A673 (cell line): Measurements from ENCODE around the gene MOB3C. TPM values are rescaled to one million over a fixed set of nuclear protein-coding genes. Genes with fewer than 3 reads are reported as not detected.

Experiments
- BruUV-seq: library from RNA; stranded (reverse); fragments of 400-500 nt; replicated peaks from 2 replicates; lab custom pipeline; 2021; lab: Mats Ljungman, UMichigan
- CTCF ChIA-PET: fragments of 300-600 bp; sonication (Branson Sonifier 250); formaldehyde crosslinking; loops from one replicate; lab custom pipeline; 2022; ENCODE audit warnings: antibody characterized with exemption; lab: Charles Lee
- POLR2A ChIA-PET: fragments of 300-600 bp; sonication (Branson Sonifier 250); formaldehyde crosslinking; loops from one replicate; lab custom pipeline; 2022; ENCODE audit warnings: antibody characterized with exemption; ENCODE audit not compliant: low non-redundant PET; lab: Charles Lee
- DNase-seq: peaks from one replicate; pipeline ENCODE4 v3.0.0-alpha.2; 2015; ENCODE audit warnings: low spot score
- H3K27ac ChIP-seq: fragments of 200-600 bp; sonication (generic); 2 replicates; pipeline ENCODE4 v1.5.1; 2016; ENCODE audit warnings: mixed run types, low read depth, mild to moderate bottlenecking, mixed read lengths, antibody characterized with exemption, low read length; ENCODE audit not compliant: poor library complexity, severe bottlenecking
- H3K27me3 ChIP-seq: fragments of 200-600 bp; sonication (generic); replicated peaks from 2 replicates; pipeline ENCODE4 v1.6.1; 2017; ENCODE audit warnings: mixed run types, low read depth, mild to moderate bottlenecking, mixed read lengths, antibody characterized with exemption, low read length; ENCODE audit not compliant: insufficient read depth, poor library complexity
- H3K36me3 ChIP-seq: fragments of 200-600 bp; sonication (generic); 2 replicates; pipeline ENCODE4 v1.6.1; 2016; ENCODE audit warnings: mixed run types, mild to moderate bottlenecking, mixed read lengths, antibody characterized with exemption, low read length; ENCODE audit not compliant: insufficient read depth, poor library complexity, severe bottlenecking
- H3K4me1 ChIP-seq: fragments of 200-600 bp; sonication (generic); 2 replicates; pipeline ENCODE4 v1.6.1; 2017; ENCODE audit warnings: mixed run types, mild to moderate bottlenecking, mixed read lengths, antibody characterized with exemption, low read length; ENCODE audit not compliant: insufficient read depth, poor library complexity, severe bottlenecking
- H3K4me3 ChIP-seq: fragments of 200-600 bp; sonication (generic); 2 replicates; pipeline ENCODE4 v1.5.1; 2016; ENCODE audit warnings: low read depth, mixed run types, mild to moderate bottlenecking, mixed read lengths, low read length; ENCODE audit not compliant: poor library complexity, severe bottlenecking
- H3K9me3 ChIP-seq: fragments of 200-600 bp; sonication (generic); 2 replicates; pipeline ENCODE4 v1.6.1; 2016; ENCODE audit warnings: mixed run types, low read depth, mild to moderate bottlenecking, mixed read lengths, antibody characterized with exemption, low read length; ENCODE audit not compliant: poor library complexity, severe bottlenecking
- EZH2 ChIP-seq: fragments of 200-600 bp; sonication (generic); IDR thresholded peaks from 2 replicates; pipeline ENCODE4 v1.6.1; 2017; ENCODE audit warnings: borderline replicate concordance, low read depth, mild to moderate bottlenecking, mixed read lengths, antibody characterized with exemption, low read length; ENCODE audit not compliant: poor library complexity, severe bottlenecking
- intact Hi-C: fragments of 100-400 bp; cut with micrococcal nuclease; formaldehyde crosslinking; loops from one replicate; pipeline ENCODE4 v1.10.0; 2022; ENCODE audit not compliant: unreplicated experiment
- total RNA-seq: library from RNA; stranded (reverse); gene quantifications from 2 replicates; pipeline ENCODE4 v1.2.3, GENCODE V29; 2021
- TF ChIP-seq, protein P1 (sequence below): fragments of 300-800, 200-600 bp; sonication (generic); conservative IDR thresholded peaks from 2 replicates; pipeline ENCODE4 v1.5.1; 2017; ENCODE audit warnings: low read depth, mild to moderate bottlenecking, antibody characterized with exemption, low read length, moderate library complexity, mixed read lengths

MOB3C gene
- total RNA-seq, 1 experiment from 2014 or later, result 2.5 TPM

GRCh38 chr1:46558966-46559365 is 57.6 kb downstream of the MOB3C start:
- Histone ChIP-seq H3K27ac (no peak overlapping the region), H3K27me3 (no peaks in the 10 kb centered on the region), H3K9me3 (no peaks in the 10 kb centered on the region), H3K36me3 (no peaks in the 10 kb centered on the region), H3K4me3 (no peak overlapping the region), H3K4me1 (no peaks in the 10 kb centered on the region)
- ChIA-PET CTCF (interaction anchor here (0.9 kb wide), 1 partner anchor 112 kb away, joined by 3 read pairs; no protein-coding TSS in a partner anchor), POLR2A (no interaction called here)
- no peak for DNase-seq
- BruUV-seq, result no TSS peak
- intact Hi-C loops, result no loop called here
- TF ChIP-seq, protein P1, sequence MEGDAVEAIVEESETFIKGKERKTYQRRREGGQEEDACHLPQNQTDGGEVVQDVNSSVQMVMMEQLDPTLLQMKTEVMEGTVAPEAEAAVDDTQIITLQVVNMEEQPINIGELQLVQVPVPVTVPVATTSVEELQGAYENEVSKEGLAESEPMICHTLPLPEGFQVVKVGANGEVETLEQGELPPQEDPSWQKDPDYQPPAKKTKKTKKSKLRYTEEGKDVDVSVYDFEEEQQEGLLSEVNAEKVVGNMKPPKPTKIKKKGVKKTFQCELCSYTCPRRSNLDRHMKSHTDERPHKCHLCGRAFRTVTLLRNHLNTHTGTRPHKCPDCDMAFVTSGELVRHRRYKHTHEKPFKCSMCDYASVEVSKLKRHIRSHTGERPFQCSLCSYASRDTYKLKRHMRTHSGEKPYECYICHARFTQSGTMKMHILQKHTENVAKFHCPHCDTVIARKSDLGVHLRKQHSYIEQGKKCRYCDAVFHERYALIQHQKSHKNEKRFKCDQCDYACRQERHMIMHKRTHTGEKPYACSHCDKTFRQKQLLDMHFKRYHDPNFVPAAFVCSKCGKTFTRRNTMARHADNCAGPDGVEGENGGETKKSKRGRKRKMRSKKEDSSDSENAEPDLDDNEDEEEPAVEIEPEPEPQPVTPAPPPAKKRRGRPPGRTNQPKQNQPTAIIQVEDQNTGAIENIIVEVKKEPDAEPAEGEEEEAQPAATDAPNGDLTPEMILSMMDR, result no peak

DNA sequence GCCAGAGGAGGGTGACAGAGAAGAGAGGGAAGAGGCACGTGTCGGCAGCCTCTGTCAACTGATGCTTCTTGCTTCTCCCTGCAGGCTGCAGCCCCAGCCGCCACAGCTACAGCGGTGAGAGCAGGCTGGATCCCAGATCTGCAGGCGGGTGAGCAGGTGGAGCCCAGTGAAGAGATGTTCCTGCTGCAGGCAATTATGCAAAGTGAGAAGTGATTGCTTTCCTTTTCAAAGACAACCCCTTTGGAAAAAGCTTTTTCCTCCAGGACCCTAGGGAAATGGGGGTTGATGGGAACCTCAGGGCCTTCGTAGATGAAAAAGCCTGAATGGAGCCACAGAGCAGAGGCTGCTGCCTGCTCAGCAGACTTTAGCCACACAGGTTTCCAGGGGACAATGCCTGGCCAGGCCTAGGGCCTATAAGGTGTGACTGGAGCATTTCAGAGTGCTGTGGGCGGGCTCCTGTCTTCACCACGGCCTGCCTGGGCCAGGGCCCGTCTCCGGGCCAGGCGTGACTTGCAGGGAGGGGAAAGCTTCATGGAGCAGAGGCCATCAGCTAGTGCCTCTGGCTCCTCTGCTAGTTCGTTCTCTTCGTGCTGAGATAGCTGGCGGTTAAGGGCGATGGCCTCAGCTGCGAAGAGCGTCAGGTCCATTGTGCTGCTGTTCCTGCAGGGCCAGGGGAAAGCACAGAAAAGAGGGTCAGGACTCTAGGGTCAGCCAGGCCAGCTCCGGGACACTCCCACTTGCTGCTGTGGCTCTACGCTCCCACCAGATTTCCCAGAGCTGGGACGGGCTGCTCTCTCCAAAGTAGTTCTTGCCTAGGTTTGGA is 58.3 kb downstream of the MOB3C start:
- ChIA-PET POLR2A (no interaction called here), CTCF (interaction anchor here (0.9 kb wide), 1 partner anchor 112 kb away, joined by 3 read pairs; no protein-coding TSS in a partner anchor)
- BruUV-seq, result no TSS peak
- no peak for TF ChIP-seq EZH2
- TF ChIP-seq, protein P1, result no peak
- H3K4me1 ChIP-seq, result no peaks in the 10 kb centered on the region
- no peaks in the 10 kb centered on the region for H3K9me3 ChIP-seq
- no peak overlapping the region for H3K27ac ChIP-seq
- DNase-seq, result no peak
- H3K4me3 ChIP-seq, result no peak overlapping the region
- no peaks in the 10 kb centered on the region for H3K27me3 ChIP-seq
- no peaks in the 10 kb centered on the region for H3K36me3 ChIP-seq
- intact Hi-C loops, result no loop called here

Other genes with a start within 250 kb of the MOB3C start
- gene FAAH, start 222.5 kb downstream of the MOB3C start, total RNA-seq, result 3.2 and 3.4 TPM in 2 replicates
- gene DMBX1, start 127.0 kb downstream of the MOB3C start, total RNA-seq, result 0.69 and 1.4 TPM in 2 replicates
- not detected in 2 replicates for gene KNCN, start 65.2 kb downstream of the MOB3C start, total RNA-seq
- 22.7 and 32.0 TPM in 2 replicates for gene MKNK1, start 12.5 kb downstream of the MOB3C start, total RNA-seq
- 41.7 and 51.9 TPM in 2 replicates for gene ATPAF1, start 51.6 kb upstream of the MOB3C start, total RNA-seq
- gene TEX38, start 55.0 kb upstream of the MOB3C start, total RNA-seq, result not detected in 2 replicates
- gene EFCAB14, start 102.3 kb upstream of the MOB3C start, total RNA-seq, result 38.6 and 39.8 TPM in 2 replicates
- gene CYP4B1, start 182.2 kb upstream of the MOB3C start, total RNA-seq, result not detected in 2 replicates